Fibroblast of pulmonary artery (primary cell): ENCODE measurements around the gene TTLL8.
A peak's percentile ranks its signal among the peaks of the same experiment; 100 is the strongest.

Experiments used
- DNase-seq: peaks from one replicate; pipeline ENCODE4 v3.0.0-alpha.2; 2010; ENCODE audit warnings: low read depth
- H3K4me3 ChIP-seq: replicated peaks from 2 replicates; pipeline ENCODE4 v1.5.1; 2011; ENCODE audit warnings: low read depth, mild to moderate bottlenecking, control low read depth, low read length, moderate library complexity
- CTCF ChIP-seq: IDR thresholded peaks from 2 replicates; pipeline ENCODE4 v1.5.1; 2011; ENCODE audit warnings: mild to moderate bottlenecking, control low read depth, low read length, inconsistent platforms; ENCODE audit errors: missing control alignments

The TTLL8 gene

GRCh38 chr22:49977578-49977977, 80.5 kb downstream of the TTLL8 start:
- no peak overlapping the region for H3K4me3 ChIP-seq
- no peak for TF ChIP-seq CTCF
- DNase-seq: no peak

GRCh38 chr22:49976439-49977175, 81.5 kb downstream of the TTLL8 start:
- DNase-seq: no peak
- H3K4me3 ChIP-seq: no peak overlapping the region

GRCh38 chr22:49975543-49976389, 82.3 kb downstream of the TTLL8 start:
- no peak overlapping the region for H3K4me3 ChIP-seq
- TF ChIP-seq CTCF: no peak
- DNase-seq: no peak

More at GRCh38 chr22:49976439-49977175, 81.5 kb downstream of the TTLL8 start:
- TF ChIP-seq CTCF: no peak

GRCh38 chr22:49973018-49973961, 84.8 kb downstream of the TTLL8 start:
- no peak for TF ChIP-seq CTCF
- no peak overlapping the region for H3K4me3 ChIP-seq
- peak; percentile 36 for DNase-seq

GRCh38 chr22:49972163-49973017, 85.7 kb downstream of the TTLL8 start:
- no peak for DNase-seq
- no peak for TF ChIP-seq CTCF
- no peak overlapping the region for H3K4me3 ChIP-seq
